MM.1S (cell line): ENCODE data around the gene MT1F.

ENCODE experiments used
- CTCF ChIP-seq: fragments of 300-600 bp; sonication (generic); IDR thresholded peaks from 2 replicates; pipeline ENCODE4 v1.5.1; 2016; ENCODE audit warnings: antibody characterized with exemption, low read length, mixed read lengths
- EZH2 ChIP-seq: fragments of 300-600 bp; sonication (generic); optimal IDR thresholded peaks from 2 replicates; pipeline ENCODE3; 2017; ENCODE audit warnings: low read depth, mild to moderate bottlenecking, antibody characterized with exemption, low read length, mixed read lengths
- EZH2phosphoT487 ChIP-seq: fragments of 300-600 bp; sonication (generic); IDR thresholded peaks from 2 replicates; pipeline ENCODE4 v1.6.1; 2018; ENCODE audit warnings: antibody characterized with exemption, low read length

- TF ChIP-seq CTCF (no peak), EZH2 (no peak), EZH2phosphoT487 (no peak)
These were observed 13.9 kb upstream of the MT1F start for GRCh38 chr16:56643833-56644232.
